ENCODE measurements around the gene ZDHHC7.

Gene ZDHHC7

GRCh38 chr16:85003725-85004586 is 7.4 kb downstream of the ZDHHC7 start:
- H3K36me3 ChIP-seq: peaks cover 25% of the 10 kb centered on the region
- no peak overlapping the region for H3K4me3 ChIP-seq (ENCODE audit: low read depth, low read length)

DNA sequence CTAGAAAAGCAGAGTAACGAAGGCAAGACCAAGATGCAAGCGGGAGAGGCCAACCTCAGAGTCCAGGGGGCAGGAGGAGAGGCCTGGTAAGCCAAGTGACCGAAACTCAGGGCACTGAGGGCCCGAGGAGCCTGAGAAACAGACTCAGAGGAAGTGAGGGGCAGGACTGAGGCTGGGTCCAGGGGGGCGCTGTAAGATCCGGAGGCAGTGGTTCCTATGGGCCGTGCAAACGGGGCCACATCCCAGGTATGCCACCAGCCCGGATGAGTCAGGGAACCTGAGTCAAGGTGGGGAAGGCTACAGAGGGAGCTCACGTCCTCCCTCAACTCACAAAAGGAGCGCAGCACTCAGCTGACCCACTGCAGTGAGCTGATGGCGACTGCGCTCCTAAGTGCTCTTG is 8.3 kb downstream of the ZDHHC7 start:
- Histone ChIP-seq H3K9me3 (no peaks in the 10 kb centered on the region), H3K36me3 (peaks cover 25% of the 10 kb centered on the region), H3K27me3 (no peaks in the 10 kb centered on the region), H3K4me1 (peaks cover 2% of the 10 kb centered on the region; the same call in 1 of the 2 replicates), H3K4me3 (ENCODE audit: low read depth, low read length) (no peak overlapping the region)
- TF ChIP-seq, protein P1, sequence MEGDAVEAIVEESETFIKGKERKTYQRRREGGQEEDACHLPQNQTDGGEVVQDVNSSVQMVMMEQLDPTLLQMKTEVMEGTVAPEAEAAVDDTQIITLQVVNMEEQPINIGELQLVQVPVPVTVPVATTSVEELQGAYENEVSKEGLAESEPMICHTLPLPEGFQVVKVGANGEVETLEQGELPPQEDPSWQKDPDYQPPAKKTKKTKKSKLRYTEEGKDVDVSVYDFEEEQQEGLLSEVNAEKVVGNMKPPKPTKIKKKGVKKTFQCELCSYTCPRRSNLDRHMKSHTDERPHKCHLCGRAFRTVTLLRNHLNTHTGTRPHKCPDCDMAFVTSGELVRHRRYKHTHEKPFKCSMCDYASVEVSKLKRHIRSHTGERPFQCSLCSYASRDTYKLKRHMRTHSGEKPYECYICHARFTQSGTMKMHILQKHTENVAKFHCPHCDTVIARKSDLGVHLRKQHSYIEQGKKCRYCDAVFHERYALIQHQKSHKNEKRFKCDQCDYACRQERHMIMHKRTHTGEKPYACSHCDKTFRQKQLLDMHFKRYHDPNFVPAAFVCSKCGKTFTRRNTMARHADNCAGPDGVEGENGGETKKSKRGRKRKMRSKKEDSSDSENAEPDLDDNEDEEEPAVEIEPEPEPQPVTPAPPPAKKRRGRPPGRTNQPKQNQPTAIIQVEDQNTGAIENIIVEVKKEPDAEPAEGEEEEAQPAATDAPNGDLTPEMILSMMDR (IDR thresholded peaks at IDR 0.05; ENCODE audit: low read depth, low read length): no peak
- no peak for DNase-seq

More at GRCh38 chr16:85003725-85004586, 7.4 kb downstream of the ZDHHC7 start:
- TF ChIP-seq, protein P1 (IDR thresholded peaks at IDR 0.05; ENCODE audit: low read depth, low read length): no peak
- no peak for DNase-seq
- H3K4me1 ChIP-seq: peaks cover 2% of the 10 kb centered on the region; the same call in 1 of the 2 replicates
- no peaks in the 10 kb centered on the region for H3K9me3 ChIP-seq
- H3K27me3 ChIP-seq: no peaks in the 10 kb centered on the region

DNA sequence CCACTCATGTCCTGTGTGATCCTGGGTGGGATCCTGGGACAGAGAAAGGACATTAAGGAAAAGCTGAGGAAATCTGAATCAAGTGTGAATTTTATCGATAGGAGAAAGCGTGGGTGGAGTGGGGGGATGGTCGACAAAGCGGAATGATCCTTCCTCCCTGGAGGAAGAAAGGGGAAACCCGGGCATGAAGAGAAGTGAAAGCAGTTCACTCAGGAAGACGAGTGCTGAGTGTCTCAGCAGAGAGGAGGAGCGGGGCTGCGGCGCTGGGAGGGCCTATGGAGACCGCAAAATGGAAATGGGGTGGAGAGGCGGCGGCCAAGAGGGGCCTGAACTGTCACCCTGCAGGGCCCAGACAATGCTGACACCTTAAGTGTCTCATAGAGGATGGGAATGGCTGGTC is 8.7 kb downstream of the ZDHHC7 start:
- Histone ChIP-seq H3K36me3 (peaks cover 25% of the 10 kb centered on the region), H3K4me1 (peaks cover 2% of the 10 kb centered on the region; the same call in 1 of the 2 replicates), H3K9me3 (no peaks in the 10 kb centered on the region), H3K27me3 (no peaks in the 10 kb centered on the region), H3K4me3 (ENCODE audit: low read depth, low read length) (no peak overlapping the region)
- no peak for DNase-seq
- TF ChIP-seq, protein P1 (IDR thresholded peaks at IDR 0.05; ENCODE audit: low read depth, low read length): no peak

GRCh38 chr16:85002099-85002541 is 9.2 kb downstream of the ZDHHC7 start:
- DNase-seq: no peak
- H3K36me3 ChIP-seq: peaks cover 25% of the 10 kb centered on the region
- no peak overlapping the region for H3K4me3 ChIP-seq (ENCODE audit: low read depth, low read length)

GRCh38 chr16:84999857-85000480 is 11.4 kb downstream of the ZDHHC7 start:
- H3K4me1 ChIP-seq: no peaks in the 10 kb centered on the region
- H3K36me3 ChIP-seq: peaks cover 28% of the 10 kb centered on the region
- no peak for DNase-seq
- H3K27me3 ChIP-seq: no peaks in the 10 kb centered on the region
- H3K4me3 ChIP-seq (ENCODE audit: low read depth, low read length): no peak overlapping the region
- H3K9me3 ChIP-seq: no peaks in the 10 kb centered on the region
- TF ChIP-seq, protein P1 (IDR thresholded peaks at IDR 0.05; ENCODE audit: low read depth, low read length): no peak

More at GRCh38 chr16:85002099-85002541, 9.2 kb downstream of the ZDHHC7 start:
- Histone ChIP-seq H3K27me3 (no peaks in the 10 kb centered on the region), H3K4me1 (peaks cover 2% of the 10 kb centered on the region; the same call in 1 of the 2 replicates), H3K9me3 (no peaks in the 10 kb centered on the region)
- TF ChIP-seq, protein P1 (IDR thresholded peaks at IDR 0.05; ENCODE audit: low read depth, low read length): no peak

All from BE2C (cell line).